Measurements from ENCODE around the gene SLC19A1.

SLC19A1 gene

DNA sequence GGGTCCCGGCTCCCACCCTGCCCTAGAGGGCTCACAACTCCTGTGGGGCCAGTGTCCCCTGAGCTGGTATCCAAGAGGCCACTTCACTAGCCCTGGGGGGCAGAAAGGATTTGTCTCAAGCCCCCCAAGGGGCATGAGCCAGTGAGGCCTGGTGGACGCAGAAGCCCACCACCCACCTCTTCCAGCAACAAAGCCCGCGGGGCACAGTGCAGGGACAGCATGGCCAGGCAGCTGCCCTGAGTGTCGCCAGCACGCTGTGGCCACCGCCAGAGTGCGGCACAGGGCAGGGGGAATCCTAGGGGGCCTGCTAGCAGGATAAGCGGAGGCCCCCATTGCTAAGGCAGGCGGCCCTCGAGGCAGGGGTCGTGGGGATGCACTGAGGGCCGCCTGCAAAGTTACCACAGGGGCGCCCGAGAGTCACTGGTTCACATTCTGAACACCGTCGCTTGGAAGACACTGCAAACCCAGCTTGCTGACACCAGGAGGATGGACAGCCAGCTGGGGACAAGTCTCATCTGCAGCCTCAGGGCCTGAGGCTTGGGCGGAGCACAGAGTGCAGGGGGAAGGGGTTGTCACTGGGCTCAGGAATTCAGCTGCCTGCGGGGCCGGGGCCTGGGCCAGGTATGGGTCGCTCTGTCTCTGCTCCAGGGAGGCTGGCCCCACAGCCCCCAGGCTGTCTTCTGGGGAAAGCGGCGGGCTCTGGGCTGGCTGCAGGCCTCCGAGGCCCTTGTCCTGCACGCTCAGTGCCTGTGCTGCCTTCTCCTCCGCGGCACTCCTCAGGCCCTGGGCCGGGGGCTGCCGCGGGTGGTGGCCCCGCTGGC is 26.8 kb downstream of the SLC19A1 start:
- DNase-seq, result no peak

DNA sequence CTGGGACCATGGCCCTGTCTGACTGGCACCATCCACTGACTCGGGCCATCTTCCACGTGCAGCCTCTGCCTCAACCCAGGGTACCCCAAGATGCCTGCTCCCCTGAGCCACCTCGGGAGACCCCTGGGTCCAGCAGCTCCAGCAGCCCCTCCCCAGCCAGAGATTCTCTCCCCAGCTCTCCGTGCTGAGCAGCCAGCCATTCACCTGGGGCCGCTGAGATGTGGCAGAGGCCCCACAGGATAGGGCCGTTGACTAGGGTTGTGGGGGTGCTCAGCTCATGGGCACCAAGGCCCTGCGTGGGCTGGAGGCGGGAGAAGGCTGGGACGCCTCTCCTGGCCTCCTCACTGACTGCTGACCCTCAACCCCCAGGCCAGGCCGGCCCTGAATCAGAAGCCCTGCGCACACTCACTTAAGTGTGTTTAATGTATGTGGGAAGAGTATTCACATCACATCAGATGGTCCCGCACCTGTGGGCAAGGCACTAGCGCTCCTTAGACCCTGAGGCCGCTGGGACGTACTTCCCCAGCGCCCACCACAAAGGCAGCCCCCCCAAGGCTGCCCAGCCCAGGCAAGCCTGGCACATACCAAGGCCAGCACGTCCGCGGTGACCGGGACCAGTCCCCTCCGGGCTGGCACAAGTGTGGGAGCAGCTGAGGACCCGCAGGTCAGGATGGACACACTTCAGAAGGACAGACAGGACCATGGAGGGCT is 27.8 kb downstream of the SLC19A1 start:
- DNase-seq, result no peak

DNA sequence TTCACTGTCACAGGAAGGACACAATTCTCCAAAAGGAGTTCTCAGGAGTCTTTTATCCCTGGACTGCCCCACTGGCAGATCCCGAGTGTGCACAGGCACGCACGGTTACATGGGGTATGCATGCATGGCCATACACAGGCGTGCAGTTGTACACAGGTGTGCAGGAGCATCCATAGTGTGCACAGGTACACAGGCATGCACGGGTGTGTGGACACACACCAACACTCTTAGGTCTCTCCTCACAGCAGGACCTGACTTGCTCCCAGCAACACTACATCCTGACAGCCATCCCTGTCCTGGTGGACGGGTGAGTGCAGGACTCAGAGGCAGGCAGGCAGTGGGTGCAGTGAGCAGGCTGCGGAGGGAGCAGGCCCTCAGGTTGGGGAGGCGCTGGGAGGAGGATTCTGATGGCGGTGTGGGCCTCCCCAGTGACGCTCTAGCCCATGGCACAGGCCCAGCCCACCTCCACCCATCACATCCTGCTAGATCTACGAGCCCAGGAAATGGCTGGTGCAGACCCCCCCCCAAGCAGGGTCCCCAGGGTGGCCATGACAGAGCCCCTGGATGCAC is 28.4 kb downstream of the SLC19A1 start:
- DNase-seq, result no peak

DNA sequence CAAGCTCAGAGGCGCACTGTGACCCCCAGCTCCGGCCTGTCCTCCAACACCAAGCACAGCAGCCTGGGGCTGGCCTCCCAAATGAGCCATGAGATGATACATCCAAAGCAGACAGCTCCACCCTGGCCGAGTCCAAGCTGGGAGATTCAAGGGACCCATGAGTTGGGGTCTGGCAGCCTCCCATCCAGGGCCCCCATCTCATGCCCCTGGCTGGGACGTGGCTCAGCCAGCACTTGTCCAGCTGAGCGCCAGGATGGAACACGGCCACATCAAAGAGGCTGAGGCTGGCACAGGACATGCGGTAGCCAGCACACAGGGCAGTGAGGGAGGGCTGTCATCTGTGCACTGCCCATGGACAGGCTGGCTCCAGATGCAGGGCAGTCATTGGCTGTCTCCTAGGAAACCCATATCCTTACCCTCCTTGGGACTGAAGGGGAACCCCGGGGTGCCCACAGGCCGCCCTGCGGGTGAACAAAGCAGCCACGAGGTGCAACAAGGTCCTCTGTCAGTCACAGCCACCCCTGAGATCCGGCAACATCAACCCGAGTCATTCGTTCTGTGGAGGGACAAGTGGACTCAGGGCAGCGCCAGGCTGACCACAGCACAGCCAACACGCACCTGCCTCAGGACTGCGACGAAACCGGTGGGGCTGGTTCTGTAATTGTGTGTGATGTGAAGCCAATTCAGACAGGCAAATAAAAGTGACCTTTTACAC is 29.1 kb downstream of the SLC19A1 start:
- DNase-seq, result no peak

DNA sequence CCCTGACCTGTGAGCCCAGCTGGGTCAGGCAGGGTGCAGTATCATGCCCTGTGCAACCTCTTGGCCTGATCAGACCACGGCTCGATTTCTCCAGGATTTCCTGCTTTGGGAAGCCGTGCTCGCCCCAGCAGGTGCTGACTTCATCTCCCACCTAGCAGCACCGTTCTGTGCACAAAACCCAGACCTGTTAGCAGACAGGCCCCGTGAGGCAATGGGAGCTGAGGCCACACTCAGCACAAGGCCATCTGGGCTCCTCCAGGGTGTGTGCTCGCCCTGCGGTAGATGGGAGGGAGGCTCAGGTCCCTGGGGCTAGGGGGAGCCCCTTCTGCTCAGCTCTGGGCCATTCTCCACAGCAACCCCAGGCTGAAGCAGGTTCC is 29.6 kb downstream of the SLC19A1 start:
- DNase-seq, result no peak

DNA sequence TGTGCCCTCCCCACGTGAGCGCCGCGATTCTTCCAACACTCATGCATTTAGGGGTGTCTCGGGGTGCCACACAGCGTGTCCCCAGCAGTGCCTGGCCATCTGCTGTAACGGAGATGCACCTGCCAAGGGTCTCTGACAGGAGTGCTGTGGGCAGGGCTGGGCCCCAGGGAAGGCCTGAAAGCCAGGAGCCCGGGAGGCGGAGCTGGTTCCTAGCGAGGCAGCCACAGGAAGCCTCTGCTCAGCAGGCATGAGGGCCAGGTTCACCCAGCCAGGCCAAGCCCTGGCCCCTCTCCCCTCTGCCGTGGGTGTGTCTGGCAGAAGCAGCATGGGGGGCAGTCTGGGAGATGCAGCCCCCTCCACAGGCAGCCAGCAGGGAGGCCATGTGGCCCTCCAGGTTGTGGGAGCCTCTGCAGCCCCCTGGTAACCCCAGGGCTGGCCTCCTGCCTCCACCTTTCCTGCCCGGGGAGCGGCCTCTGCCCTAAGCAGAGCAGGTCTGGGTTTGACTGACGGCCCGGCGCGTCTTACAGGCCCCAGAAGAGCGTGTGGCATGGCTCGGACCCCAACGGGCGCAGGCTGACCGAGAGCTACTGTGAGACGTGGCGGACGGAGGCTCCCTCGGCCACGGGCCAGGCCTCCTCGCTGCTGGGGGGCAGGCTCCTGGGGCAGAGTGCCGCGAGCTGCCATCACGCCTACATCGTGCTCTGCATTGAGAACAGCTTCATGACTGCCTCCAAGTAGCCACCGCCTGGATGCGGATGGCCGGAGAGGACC is 30.4 kb downstream of the SLC19A1 start:
- DNase-seq, result no peak

DNA sequence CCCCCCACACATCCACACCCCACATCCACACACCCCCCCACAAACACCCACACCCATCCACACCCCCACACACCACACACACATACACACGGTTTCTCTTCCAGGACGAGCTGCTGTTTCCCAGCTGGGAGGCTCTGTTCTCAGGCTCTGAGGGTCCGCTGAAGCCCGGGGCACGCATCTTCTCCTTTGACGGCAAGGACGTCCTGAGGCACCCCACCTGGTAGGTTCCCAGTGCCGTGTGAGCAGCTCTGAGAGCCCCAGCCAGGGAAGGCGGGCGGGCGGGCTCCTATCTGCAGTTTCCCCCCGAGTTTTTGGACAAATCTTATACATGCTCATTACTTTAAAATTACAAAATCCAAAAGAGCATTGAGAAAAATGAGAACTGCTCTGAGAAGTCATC is 31.2 kb downstream of the SLC19A1 start:
- DNase-seq, result no peak

DNA sequence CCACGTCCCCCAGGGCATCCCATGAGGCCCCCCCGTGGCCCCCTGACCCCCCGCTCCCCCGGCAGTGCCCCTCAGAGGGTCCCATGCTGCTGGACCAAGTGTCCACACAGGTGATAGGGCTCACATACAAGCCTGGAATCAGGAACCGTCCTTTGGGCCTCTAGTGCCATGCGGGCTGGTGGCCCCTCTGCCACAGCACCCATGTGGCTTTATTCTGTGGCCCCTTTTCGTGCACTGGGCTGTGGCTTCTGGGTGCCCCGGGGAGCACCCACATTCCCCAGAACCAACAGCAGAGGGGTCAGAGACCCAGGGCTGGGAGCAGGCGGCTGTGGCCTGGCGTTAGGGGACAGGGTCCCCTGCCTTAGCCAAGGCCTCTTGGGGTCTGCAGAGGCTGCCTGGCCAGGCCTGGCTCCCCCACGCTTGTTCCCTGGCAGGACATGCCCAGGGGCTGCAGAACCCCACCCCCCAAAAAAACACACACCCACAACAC is 31.7 kb downstream of the SLC19A1 start:
- no peak for DNase-seq

DNA sequence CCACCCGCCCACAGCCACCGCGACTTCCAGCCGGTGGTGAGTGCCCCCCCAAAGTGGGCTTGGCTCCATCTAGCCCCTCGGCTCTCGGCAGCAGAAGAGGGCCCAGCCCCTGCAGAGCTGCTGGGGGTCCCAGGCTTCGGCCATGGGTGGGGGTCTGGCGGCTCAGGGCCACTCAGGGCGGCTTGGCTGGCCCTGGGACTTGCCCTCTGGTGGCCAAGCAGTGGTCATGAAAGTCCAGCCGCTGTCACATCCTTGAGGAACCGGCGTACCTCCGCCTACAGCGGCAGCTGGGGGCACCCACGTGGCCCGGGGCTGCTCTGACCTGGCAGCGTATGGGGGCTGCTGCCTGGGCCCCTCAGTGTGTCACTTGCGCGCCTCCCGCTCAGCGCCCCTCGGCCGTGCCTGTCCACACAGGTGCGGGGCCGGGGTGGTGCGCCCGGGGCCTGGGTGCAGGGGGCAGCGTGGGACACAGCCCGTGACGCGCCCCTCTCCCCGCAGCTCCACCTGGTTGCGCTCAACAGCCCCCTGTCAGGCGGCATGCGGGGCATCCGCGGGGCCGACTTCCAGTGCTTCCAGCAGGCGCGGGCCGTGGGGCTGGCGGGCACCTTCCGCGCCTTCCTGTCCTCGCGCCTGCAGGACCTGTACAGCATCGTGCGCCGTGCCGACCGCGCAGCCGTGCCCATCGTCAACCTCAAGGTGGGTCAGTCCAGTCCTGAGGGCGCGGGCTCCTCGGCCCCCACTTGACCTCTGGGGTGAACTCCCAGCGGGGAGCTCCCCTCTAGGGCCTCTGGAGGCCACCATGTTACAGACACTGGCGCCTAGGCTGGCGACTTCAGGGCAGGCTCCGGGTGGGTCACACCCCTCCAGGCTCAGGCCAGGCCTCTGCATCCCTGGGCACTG is 32.4 kb downstream of the SLC19A1 start:
- DNase-seq, result no peak

DNA sequence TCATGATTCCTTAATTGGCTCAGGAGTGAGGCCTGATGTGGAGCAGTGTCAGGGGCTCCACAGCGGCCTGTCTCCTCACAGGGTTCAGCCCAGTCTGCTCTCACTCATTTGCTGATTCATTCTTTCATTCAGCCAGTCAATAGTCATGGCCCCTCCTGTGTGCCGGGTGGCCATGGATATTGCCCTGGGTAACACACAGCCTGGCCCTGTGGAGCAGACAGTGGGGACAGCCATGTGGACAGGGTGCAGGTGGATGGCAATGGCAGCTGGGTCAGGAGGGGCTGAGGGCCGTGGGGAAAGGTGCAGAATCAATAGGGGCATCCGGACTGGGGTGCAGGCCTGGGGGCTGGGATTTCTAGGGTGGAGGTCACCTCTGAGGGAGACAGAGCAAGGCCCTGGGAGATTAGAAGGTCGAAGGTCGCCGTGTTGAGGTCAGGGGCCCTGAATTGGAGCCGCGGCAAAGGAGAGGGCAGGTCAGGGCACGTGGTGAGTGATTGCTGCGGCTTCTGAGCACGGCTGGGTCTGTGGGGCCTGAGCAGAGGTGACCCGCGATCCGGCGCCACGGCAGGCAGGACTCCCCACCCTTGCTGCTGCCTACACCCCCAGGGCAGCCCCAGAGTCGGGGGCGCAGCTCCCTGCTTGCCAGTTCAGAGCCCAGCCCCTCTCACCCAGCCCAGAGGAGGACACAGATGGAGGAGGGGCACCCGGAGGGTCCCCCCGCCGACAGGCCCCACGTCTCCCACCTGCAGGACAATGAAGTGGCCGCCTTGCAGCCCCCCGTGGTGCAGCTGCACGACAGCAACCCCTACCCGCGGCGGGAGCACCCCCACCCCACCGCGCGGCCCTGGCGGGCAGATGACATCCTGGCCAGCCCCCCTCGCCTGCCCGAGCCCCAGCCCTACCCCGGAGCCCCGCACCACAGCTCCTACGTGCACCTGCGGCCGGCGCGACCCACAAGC is 33.4 kb downstream of the SLC19A1 start:
- no peak for DNase-seq

DNA sequence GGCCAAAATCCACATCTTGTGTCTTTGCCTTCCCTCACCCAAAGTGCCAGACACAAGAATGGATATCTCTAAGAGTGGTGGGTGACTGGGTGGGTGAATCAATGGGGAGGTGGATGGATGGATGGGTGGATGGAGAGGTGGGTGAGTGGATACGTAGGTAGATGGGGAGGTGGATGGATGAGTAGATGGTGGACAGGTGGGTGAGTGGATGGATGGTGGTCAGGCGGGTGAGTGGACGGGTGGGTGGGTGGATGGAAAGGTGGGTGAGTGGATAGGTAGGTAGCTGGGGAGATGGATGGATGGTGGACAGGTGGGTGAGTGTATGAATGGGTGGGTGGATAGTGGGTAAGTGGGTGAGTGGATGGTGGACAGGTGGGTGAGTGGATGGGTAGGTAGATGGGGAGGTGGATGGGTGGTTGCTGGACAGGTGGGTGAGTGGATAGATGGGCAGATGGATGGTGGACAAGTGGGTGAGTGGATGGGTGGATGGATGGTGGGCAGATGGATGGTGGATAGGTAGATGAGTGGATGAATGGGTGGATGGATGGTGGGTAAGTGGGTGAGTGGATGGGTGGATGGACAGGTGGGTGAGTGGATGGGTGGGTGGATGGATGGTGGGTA is 34.2 kb downstream of the SLC19A1 start:
- no peak for DNase-seq

DNA sequence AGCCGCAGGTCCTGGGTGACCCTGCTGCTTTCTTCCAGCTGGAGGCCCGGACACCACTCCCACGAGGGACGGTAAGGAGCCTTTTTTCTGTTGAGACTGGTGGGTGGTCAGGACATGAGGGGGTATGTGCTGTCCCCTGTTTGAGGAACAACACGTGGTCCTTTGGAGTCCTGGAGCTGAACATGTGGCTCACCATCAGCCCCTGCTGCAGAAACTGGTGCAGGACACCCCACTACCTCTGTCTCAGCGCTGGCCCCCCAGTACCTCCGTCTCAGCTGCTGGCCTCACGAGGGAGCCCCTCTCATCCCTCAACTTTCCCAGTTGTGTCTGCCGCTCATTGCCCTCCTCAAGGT is 34.7 kb downstream of the SLC19A1 start:
- no peak for DNase-seq

DNA sequence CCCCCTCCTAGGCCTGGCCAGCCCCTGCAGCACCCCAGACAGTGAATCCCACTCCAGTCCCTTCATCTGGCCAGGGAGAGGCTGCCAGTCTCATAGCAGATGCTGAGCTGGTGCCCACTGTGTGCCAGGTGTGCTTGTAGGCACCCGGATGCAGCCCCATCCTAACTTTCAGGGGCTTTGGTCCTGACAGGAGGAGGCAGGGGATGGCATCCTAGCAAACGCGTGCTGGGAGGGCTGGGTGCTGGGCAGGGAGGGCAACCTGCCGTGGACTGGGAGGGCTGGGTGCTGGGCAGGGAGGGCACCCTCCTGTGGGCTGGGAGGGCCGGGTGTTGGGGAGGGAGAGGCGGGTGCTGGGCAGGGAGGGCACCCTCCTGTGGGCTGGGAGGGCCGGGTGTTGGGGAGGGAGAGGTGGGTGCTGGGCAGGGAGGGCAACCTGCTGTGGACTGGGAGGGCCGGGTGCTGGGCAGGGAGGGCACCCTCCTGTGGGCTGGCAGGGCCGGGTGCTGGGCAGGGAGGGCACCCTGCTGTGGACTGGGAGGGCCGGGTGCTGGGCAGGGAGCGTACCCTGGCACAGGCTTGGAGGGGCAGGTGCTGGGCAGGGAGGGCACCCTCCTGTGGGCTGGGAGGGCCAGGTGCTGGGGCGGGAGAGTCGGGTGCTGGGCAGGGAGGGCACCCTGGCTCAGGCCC is 35.3 kb downstream of the SLC19A1 start:
- DNase-seq, result no peak

DNA sequence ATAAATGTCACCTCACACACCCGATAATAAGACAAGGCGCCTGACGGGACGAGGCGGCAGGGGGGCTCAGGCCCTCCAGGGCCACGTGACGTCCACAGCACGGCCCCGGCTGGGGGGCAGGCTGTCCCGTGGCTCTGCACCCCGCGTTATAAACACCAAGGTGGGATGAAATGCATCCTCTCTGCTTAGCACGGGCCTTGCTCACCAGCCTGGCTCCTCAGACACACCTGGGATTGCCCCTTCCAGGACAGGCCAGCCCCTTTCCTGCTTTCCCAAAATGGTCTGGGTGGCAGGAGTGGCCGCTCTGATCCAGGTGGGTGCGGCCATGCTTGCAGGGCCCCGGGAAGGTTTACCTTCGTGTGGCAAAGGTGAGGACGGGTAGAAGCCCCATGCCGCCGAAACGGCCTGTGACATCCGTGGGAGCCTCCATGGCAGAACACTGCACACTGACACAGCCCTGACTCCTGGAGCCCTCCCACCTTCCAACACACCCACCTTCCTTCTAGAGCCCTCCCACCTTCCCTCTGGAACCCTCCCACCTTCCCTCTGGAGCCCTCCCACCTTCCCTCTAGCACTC is 35.9 kb downstream of the SLC19A1 start:
- no peak for DNase-seq

DNA sequence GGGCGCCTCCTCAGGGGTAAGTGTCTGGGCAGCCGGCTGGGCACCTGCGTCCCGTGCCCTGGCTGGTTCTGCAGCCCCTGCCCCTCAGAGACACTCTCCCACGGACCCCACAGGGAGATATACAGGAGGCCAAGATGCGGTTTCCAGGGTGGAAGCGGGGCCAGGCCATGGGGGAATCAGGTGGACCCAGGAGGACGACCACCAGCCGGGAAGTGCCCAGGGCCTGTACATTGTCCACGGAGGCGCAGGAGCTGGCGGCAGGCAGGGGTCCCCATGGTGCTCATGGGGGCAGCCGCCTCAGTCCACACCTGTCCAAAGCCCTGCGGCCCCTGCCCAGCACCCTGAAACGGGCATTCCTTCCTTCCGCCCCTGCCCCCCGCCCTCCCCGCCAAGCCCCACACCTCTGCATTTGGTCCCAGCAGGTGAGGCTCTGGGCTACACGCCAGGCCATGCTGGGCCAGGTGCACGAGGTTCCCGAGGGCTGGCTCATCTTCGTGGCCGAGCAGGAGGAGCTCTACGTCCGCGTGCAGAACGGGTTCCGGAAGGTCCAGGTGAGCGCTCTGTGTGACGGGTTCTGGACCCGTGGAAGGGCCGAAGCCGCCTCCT is 36.7 kb downstream of the SLC19A1 start:
- DNase-seq, result no peak

DNA sequence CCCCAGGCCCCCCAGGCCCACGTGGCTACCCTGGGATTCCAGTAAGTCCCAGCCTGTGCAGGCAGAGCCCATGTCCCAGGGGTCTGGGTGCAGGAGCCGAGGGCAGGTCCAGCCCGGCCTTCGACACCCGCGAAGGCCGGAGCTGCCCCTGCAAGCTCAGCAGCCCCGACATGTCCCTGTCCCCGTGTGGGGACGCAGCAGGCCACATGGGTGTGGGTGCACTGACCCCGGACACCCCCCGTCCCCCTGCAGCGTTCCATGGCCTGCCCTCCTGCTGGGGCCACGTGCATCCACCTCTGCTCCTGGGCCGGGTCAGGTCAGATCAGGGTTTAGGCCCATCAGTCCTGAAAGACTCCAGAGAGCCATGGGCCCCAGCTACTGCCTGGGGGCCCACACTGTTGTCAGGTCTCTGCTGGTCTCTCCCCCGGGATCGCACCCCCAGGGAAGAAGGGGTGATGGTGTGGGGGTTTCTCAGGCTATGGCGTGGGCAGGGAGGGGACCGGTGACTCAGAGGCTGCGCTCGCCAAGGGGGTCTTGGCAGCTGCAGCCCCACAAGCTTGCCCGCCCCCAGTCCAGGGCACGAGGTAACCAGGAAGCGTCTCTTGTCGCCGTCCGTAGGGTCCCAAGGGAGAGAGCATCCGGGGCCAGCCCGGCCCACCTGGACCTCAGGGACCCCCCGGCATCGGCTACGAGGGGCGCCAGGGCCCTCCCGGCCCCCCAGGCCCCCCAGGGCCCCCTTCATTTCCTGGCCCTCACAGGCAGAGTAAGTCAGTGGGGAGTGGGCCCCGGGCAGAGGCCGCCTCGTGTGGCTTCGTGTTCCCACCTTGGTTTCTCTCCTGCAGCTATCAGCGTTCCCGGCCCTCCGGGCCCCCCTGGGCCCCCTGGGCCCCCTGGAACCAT is 37.5 kb downstream of the SLC19A1 start:
- no peak for DNase-seq

DNA sequence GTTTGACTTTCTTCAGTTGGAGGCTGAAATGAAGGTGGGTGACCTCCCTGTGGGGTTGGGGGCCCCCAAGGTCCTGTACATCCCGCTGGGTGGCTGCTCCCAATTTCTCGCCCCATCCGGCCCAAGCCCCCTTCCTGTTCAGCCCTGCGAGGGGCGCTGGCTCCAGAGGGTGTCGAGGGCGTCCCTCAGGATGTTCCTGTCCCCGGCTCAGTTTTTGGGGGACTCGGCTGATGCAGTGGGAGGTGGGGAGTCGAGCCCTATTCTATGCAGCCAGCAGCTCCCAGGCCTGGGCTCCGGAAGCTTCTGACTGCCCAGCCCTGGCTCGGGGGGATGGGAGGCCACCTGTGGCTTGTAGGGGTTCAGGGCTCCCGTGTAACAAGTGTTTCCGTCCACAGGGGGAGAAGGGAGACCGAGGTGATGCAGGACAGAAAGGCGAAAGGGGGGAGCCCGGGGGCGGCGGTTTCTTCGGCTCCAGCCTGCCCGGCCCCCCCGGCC is 38.2 kb downstream of the SLC19A1 start:
- no peak for DNase-seq

All from suppressor macrophage treated with lipopolysaccharide for 4 hours (primary cell).